Measurements from ENCODE around the gene PATJ. TPM values are rescaled to one million over a fixed set of nuclear protein-coding genes. Genes with fewer than 3 reads are reported as not detected.
A peak's percentile ranks its signal among the peaks of the same experiment; 100 is the strongest.

The PATJ gene
- total RNA-seq, 1 donor from 2014 or later, result 126 TPM

GRCh38 chr1:62110198-62110817 is 368.0 kb downstream of the PATJ start:
- peaks cover 12% of the 10 kb centered on the region for H3K36me3 Mint-ChIP-seq (ENCODE audit: insufficient read depth)
- DNase-seq (ENCODE audit: low spot score, unreplicated experiment), result no peak
- no peaks in the 10 kb centered on the region for H3K9me3 Mint-ChIP-seq (ENCODE audit: low read depth)
- no peak overlapping the region for H3K27ac Mint-ChIP-seq
- no peak overlapping the region for H3K4me3 Mint-ChIP-seq (ENCODE audit: low read depth)
- no peaks in the 10 kb centered on the region for H3K27me3 Mint-ChIP-seq
- no peak for TF ChIP-seq CTCF (IDR thresholded peaks at IDR 0.05; ENCODE audit: unreplicated experiment)
- peaks cover 3% of the 10 kb centered on the region for H3K4me1 Mint-ChIP-seq (ENCODE audit: low read depth)

- Mint-ChIP-seq H3K27ac (no peak overlapping the region), H3K36me3 (ENCODE audit: insufficient read depth) (peaks cover 12% of the 10 kb centered on the region), H3K9me3 (ENCODE audit: low read depth) (no peaks in the 10 kb centered on the region), H3K4me1 (ENCODE audit: low read depth) (no peaks in the 10 kb centered on the region), H3K27me3 (no peaks in the 10 kb centered on the region), H3K4me3 (ENCODE audit: low read depth) (no peak overlapping the region)
- no peak for DNase-seq (ENCODE audit: low spot score, unreplicated experiment)
- TF ChIP-seq CTCF (IDR thresholded peaks at IDR 0.05; ENCODE audit: unreplicated experiment), result no peak
Observed at GRCh38 chr1:62111084-62111483, 368.8 kb downstream of the PATJ start.

GRCh38 chr1:62113507-62113906 is 371.2 kb downstream of the PATJ start:
- Mint-ChIP-seq H3K4me1 (ENCODE audit: low read depth) (no peaks in the 10 kb centered on the region), H3K27me3 (no peaks in the 10 kb centered on the region), H3K27ac (no peak overlapping the region), H3K36me3 (ENCODE audit: insufficient read depth) (peaks cover 24% of the 10 kb centered on the region), H3K4me3 (ENCODE audit: low read depth) (no peak overlapping the region), H3K9me3 (ENCODE audit: low read depth) (no peaks in the 10 kb centered on the region)
- no peak for TF ChIP-seq CTCF (IDR thresholded peaks at IDR 0.05; ENCODE audit: unreplicated experiment)
- DNase-seq (ENCODE audit: low spot score, unreplicated experiment), result no peak

GRCh38 chr1:62117018-62117750 is 374.9 kb downstream of the PATJ start:
- Mint-ChIP-seq H3K4me3 (ENCODE audit: low read depth) (no peak overlapping the region), H3K36me3 (ENCODE audit: insufficient read depth) (peaks cover 24% of the 10 kb centered on the region), H3K27ac (peak overlapping the region; percentile 10), H3K9me3 (ENCODE audit: low read depth) (no peaks in the 10 kb centered on the region), H3K27me3 (no peaks in the 10 kb centered on the region), H3K4me1 (ENCODE audit: low read depth) (peaks cover 8% of the 10 kb centered on the region)
- TF ChIP-seq CTCF (IDR thresholded peaks at IDR 0.05; ENCODE audit: unreplicated experiment), result no peak
- no peak for DNase-seq (ENCODE audit: low spot score, unreplicated experiment)

GRCh38 chr1:62126579-62127290 is 384.5 kb downstream of the PATJ start:
- no peak for TF ChIP-seq CTCF (IDR thresholded peaks at IDR 0.05; ENCODE audit: unreplicated experiment)
- peaks cover 12% of the 10 kb centered on the region for H3K36me3 Mint-ChIP-seq (ENCODE audit: insufficient read depth)
- peak overlapping the region; percentile 45 for H3K27ac Mint-ChIP-seq
- no peaks in the 10 kb centered on the region for H3K9me3 Mint-ChIP-seq (ENCODE audit: low read depth)
- H3K4me1 Mint-ChIP-seq (ENCODE audit: low read depth), result peaks cover under 1% of the 10 kb centered on the region
- no peak for DNase-seq (ENCODE audit: low spot score, unreplicated experiment)
- no peak overlapping the region for H3K4me3 Mint-ChIP-seq (ENCODE audit: low read depth)
- H3K27me3 Mint-ChIP-seq, result no peaks in the 10 kb centered on the region
